GM12878 (cell line): ENCODE measurements around the gene SAMSN1. TPM values are rescaled to one million over a fixed set of nuclear protein-coding genes. Genes with fewer than 3 reads are reported as not detected.

Experiments
- ATAC-seq: fragments of 200-7000 bp; cut with Tn5 transposase; 3 replicates; pipeline ENCODE4 v1.9.1; 2020; ENCODE audit warnings: mild to moderate bottlenecking, moderate library complexity
- BruUV-seq: library from RNA; stranded (reverse); fragments of 400-500 nt; replicated peaks from 2 replicates; lab custom pipeline; 2021; lab: Mats Ljungman, UMichigan
- CTCF ChIA-PET: fragments of 300-600 bp; sonication (Branson Sonifier 250); formaldehyde crosslinking; extraction: SDS; loops from one replicate; lab custom pipeline; 2021; ENCODE audit warnings: inconsistent platforms; lab: Yijun Ruan, JAX
- POLR2A ChIA-PET: fragments of 350-600 bp; formaldehyde crosslinking; extraction: SDS; loops from one replicate; lab custom pipeline; 2021; ENCODE audit warnings: inconsistent platforms; lab: Charles Lee
- RAD21 ChIA-PET: fragments of 300-600 bp; sonication (Branson Sonifier 250); formaldehyde crosslinking; loops from one replicate; lab custom pipeline; 2023; ENCODE audit warnings: antibody characterized with exemption; ENCODE audit not compliant: unreplicated experiment; lab: Charles Lee
- SMC1A ChIA-PET: fragments of 300-600 bp; sonication (Branson Sonifier 250); formaldehyde crosslinking; loops from one replicate; lab custom pipeline; 2023; ENCODE audit not compliant: unreplicated experiment, uncharacterized antibody; lab: Charles Lee
- DNase-seq: peaks from one replicate; pipeline ENCODE4 v3.0.0-alpha.2; 2011; ENCODE audit warnings: low read depth, low spot score
- FAIRE-seq: peaks from 3 replicates; lab custom pipeline; 2011; peaks lifted over from hg19 to GRCh38; lab: Jason Lieb, UNC
- H2AFZ ChIP-seq: 2 replicates; pipeline ENCODE4 v1.6.0; 2011; ENCODE audit warnings: low read depth, low read length, control low read depth; ENCODE audit not compliant: control insufficient read depth
- H3K27ac ChIP-seq: 2 replicates; pipeline ENCODE4 v1.5.1; 2011; ENCODE audit warnings: control low read depth; ENCODE audit not compliant: control insufficient read depth, insufficient read depth
- H3K27me3 ChIP-seq, 2 experiments: replicated peaks in 1 of 2; 2 replicates each; pipeline versions ENCODE4 v1.6.0 to v1.6.1; 2011; ENCODE audit warnings: low read length in 1 of 2; ENCODE audit not compliant: control insufficient read depth in 2 of 2, insufficient read depth in 2 of 2
- H3K36me3 ChIP-seq, 2 experiments: 2 replicates each; pipeline ENCODE4 v1.5.1; 2011; ENCODE audit warnings: low read length in 1 of 2; ENCODE audit not compliant: control insufficient read depth in 2 of 2, insufficient read depth in 2 of 2
- H3K4me1 ChIP-seq: 2 replicates; pipeline ENCODE4 v1.6.1; 2011; ENCODE audit warnings: mild to moderate bottlenecking, low read length, moderate library complexity, mixed read lengths; ENCODE audit not compliant: control insufficient read depth, insufficient read depth
- H3K4me2 ChIP-seq: 2 replicates; pipeline ENCODE4 v1.6.0; 2011; ENCODE audit warnings: control low read depth; ENCODE audit not compliant: control insufficient read depth, insufficient read depth
- H3K4me3 ChIP-seq: fragments of 200-600 bp; sonication (generic); 2 replicates; pipeline ENCODE4 v1.5.1; 2016
- H3K79me2 ChIP-seq: 2 replicates; pipeline ENCODE4 v1.6.0; 2011; ENCODE audit warnings: low read length; ENCODE audit not compliant: control insufficient read depth, insufficient read depth
- H3K9ac ChIP-seq: 2 replicates; pipeline ENCODE4 v1.8.0; 2011; ENCODE audit warnings: low read length, control low read depth, mixed read lengths; ENCODE audit not compliant: control insufficient read depth, insufficient read depth
- H3K9me3 ChIP-seq: replicated peaks from 3 replicates; pipeline ENCODE4 v1.5.1; 2011; ENCODE audit warnings: mild to moderate bottlenecking, low read length; ENCODE audit not compliant: control insufficient read depth, insufficient read depth
- H4K20me1 ChIP-seq: 2 replicates; pipeline ENCODE4 v1.6.0; 2011; ENCODE audit not compliant: control insufficient read depth, insufficient read depth
- ATF2 ChIP-seq: IDR thresholded peaks from 2 replicates; pipeline ENCODE4 v1.6.1; 2012; ENCODE audit warnings: low read length, inconsistent platforms
- BCLAF1 ChIP-seq: fragments of 450-650 bp; IDR thresholded peaks from 2 replicates; pipeline ENCODE4 v1.6.1; 2017; ENCODE audit warnings: antibody characterized with exemption, mild to moderate bottlenecking, moderate library complexity
- BHLHE40 ChIP-seq, 2 experiments: fragments of 450-650 bp in 1 of 2; IDR thresholded peaks; 2 replicates each; pipeline ENCODE4 v1.6.1; 2011 to 2017; ENCODE audit warnings: low read depth in 2 of 2, borderline replicate concordance in 1 of 2, improper control_type of control experiment in 1 of 2, low read length in 1 of 2, mild to moderate bottlenecking in 1 of 2
- CHD1 ChIP-seq: IDR thresholded peaks from 2 replicates; pipeline ENCODE4 v1.6.1; 2012; ENCODE audit warnings: low read depth, low read length, improper control_type of control experiment
- E4F1 ChIP-seq: fragments of 450-650 bp; IDR thresholded peaks from 2 replicates; pipeline ENCODE4 v1.6.1; 2018; ENCODE audit warnings: borderline replicate concordance, mild to moderate bottlenecking; ENCODE audit not compliant: partially characterized antibody
- EGR1 ChIP-seq, 2 experiments: IDR thresholded peaks; 1 replicate in 1 of 2; 2 replicates in 1 of 2; pipeline ENCODE4 v1.6.1; 2011 to 2012; ENCODE audit warnings: low read depth in 2 of 2, low read length in 2 of 2, borderline replicate concordance in 1 of 2, mild to moderate bottlenecking in 1 of 2, moderate library complexity in 1 of 2
- HDGF ChIP-seq: fragments of 450-650 bp; IDR thresholded peaks from 2 replicates; pipeline ENCODE4 v1.6.1; 2016; ENCODE audit warnings: antibody characterized with exemption
- HSF1 ChIP-seq: fragments of 150-350 bp; IDR thresholded peaks from 2 replicates; pipeline ENCODE4 v1.6.1; 2014; ENCODE audit warnings: mild to moderate bottlenecking, low read depth, low read length
- IKZF1 ChIP-seq: fragments of 450-650 bp; conservative IDR thresholded peaks from 2 replicates; pipeline ENCODE4 v1.6.1; 2017; ENCODE audit warnings: antibody characterized with exemption, mild to moderate bottlenecking
- IRF4 ChIP-seq: IDR thresholded peaks from 2 replicates; pipeline ENCODE4 v1.6.1; 2011; ENCODE audit warnings: low read depth, low read length
- LARP7 ChIP-seq: fragments of 450-650 bp; IDR thresholded peaks from 2 replicates; pipeline ENCODE4 v1.6.1; 2017; ENCODE audit warnings: mild to moderate bottlenecking
- NFYA ChIP-seq: IDR thresholded peaks from 2 replicates; pipeline ENCODE4 v1.6.1; 2011; ENCODE audit warnings: low read depth, mild to moderate bottlenecking, low read length, improper control_type of control experiment, borderline replicate concordance
- POLR2AphosphoS5 ChIP-seq: IDR thresholded peaks from 2 replicates; pipeline ENCODE4 v1.6.1; 2011; ENCODE audit warnings: mild to moderate bottlenecking, low read length, inconsistent platforms
- SUZ12 ChIP-seq: fragments of 200-600 bp; sonication (generic); IDR thresholded peaks from one replicate; pipeline ENCODE4 v1.6.1; 2018; ENCODE audit warnings: antibody characterized with exemption, mild to moderate bottlenecking; ENCODE audit not compliant: unreplicated experiment
- TAF1 ChIP-seq: IDR thresholded peaks from 2 replicates; pipeline ENCODE4 v1.6.1; 2011; ENCODE audit warnings: mild to moderate bottlenecking, low read depth, low read length, borderline replicate concordance
- WGBS: methylation state at CpG from one replicate; pipeline ENCODE4 v1.1.6; 2016; ENCODE audit warnings: low lambda C conversion rate; ENCODE audit not compliant: insufficient replicate concordance, insufficient coverage; ENCODE audit errors: missing lambda C conversion rate; 5-methylcytosine and 5-hydroxymethylcytosine counted together
- in situ Hi-C: fragments of 300-500 bp; cut with MboI; formaldehyde crosslinking; loops from 9 replicates; pipeline ENCODE4 v1.14.3; 2018; ENCODE audit warnings: mixed read lengths
- intact Hi-C: fragments of 100-400 bp; cut with micrococcal nuclease; formaldehyde crosslinking; loops from one replicate; pipeline ENCODE4 v1.14.2; 2022; ENCODE audit not compliant: unreplicated experiment
- polyA plus RNA-seq, 11 experiments: library from polyadenylated mRNA; depleted of rRNA in 4 of 11; unstranded in 6 of 11; stranded (reverse) in 5 of 11; fragments of >200 nt; fragmentation: Nextera tagmentation in 4 of 11; fragmentation: Illumina TruSeq in 1 of 11; extraction: Ambion mirVana in 4 of 11; extraction: Trizol in 1 of 11; gene quantifications; 1 replicate in 1 of 11; 2 replicates in 10 of 11; pipeline versions ENCODE4 v1.2.1 to v1.2.3, GENCODE V29; 2011 to 2016; ENCODE audit warnings: inconsistent platforms in 2 of 11, missing spikeins in 2 of 11, low read depth in 1 of 11
- total RNA-seq, 4 experiments: library from RNA; depleted of rRNA in 3 of 4; stranded (reverse); fragments of >200 nt in 3 of 4; fragmentation: Illumina TruSeq in 1 of 4; extraction: Trizol in 1 of 4; gene quantifications; 2 replicates each; pipeline versions ENCODE4 v1.2.1 to v1.2.3, GENCODE V29; 2013 to 2021

Gene SAMSN1
- total and polyA plus RNA-seq, 10 of the 15 experiments (the other 5 are each of a cell fraction or from before 2014, with no cell fraction given) = 23.2 to 102 (median 44.9) TPM

GRCh38 chr21:14572204-14572780 lies 26.2 kb upstream of the SAMSN1 start:
- in situ Hi-C loops = no loop called here
- no peak for FAIRE-seq
- Histone ChIP-seq H3K4me3 (no peak overlapping the region), H3K79me2 (no peaks in the 10 kb centered on the region), H3K27ac (no peak overlapping the region), H2AFZ (peak overlapping the region; percentile 48; the same call in 1 of the 2 replicates), H3K36me3 (no peaks in the 10 kb centered on the region), H3K4me2 (peak overlapping the region; percentile 44), H3K27me3 (no peaks in the 10 kb centered on the region), H3K9me3 (no peaks in the 10 kb centered on the region; the same call in 1 of the 3 replicates), H3K9ac (no peak overlapping the region), H3K4me1 (peaks cover 23% of the 10 kb centered on the region), H4K20me1 (no peaks in the 10 kb centered on the region)
- ChIA-PET POLR2A (interaction anchor here (0.9 to 1.7 kb wide), 5 partner anchors 10 to 46 kb away, joined by 3 to 6 read pairs (median 3); no protein-coding TSS in a partner anchor), CTCF (interaction anchor here (0.9 to 2.8 kb wide), 10 partner anchors 8 to 166 kb away, joined by 3 to 9 read pairs (median 5); no protein-coding TSS in a partner anchor), RAD21 (interaction anchor here (1.0 to 3.4 kb wide), 17 partner anchors 9 to 163 kb away, joined by 3 to 11 read pairs (median 5); no protein-coding TSS in a partner anchor), SMC1A (interaction anchor here (0.7 to 9.1 kb wide), 28 partner anchors 9 to 171 kb away, joined by 3 to 81 read pairs (median 4); no protein-coding TSS in a partner anchor)
- 2% methylated on average over 2 of the region's 2 CpGs for WGBS
- intact Hi-C loops = no loop called here
- BruUV-seq = no TSS peak
- peak; percentile 66 for ATAC-seq
- no peak for DNase-seq
- TF ChIP-seq BHLHE40 (IDR thresholded peaks at IDR 0.05; ENCODE audit: borderline replicate concordance in 1 of 2, low read depth in 2 of 2, low read length in 1 of 2) = no peak
- no peak for TF ChIP-seq SUZ12
- no peak for TF ChIP-seq HSF1
- 0 out of 2 replicates have a peak, but pooled peaks have one; percentile 29 for TF ChIP-seq ATF2
- TF ChIP-seq E4F1 = no peak
- peak; percentile 35; the same call in 1 of the 2 replicates for TF ChIP-seq IKZF1
- TF ChIP-seq POLR2AphosphoS5 = no peak
- TF ChIP-seq NFYA = no peak
- no peak for TF ChIP-seq LARP7
- no peak for TF ChIP-seq TAF1
- TF ChIP-seq CHD1 = no peak
- no peak for TF ChIP-seq EGR1 (IDR thresholded peaks at IDR 0.05; ENCODE audit: borderline replicate concordance in 1 of 2, low read depth in 2 of 2, low read length in 2 of 2)
- TF ChIP-seq HDGF = no peak
- TF ChIP-seq BCLAF1 = no peak
- no peak for TF ChIP-seq IRF4
